Neuronal stem cell (in vitro differentiated cells): Measurements from ENCODE around the gene MACROD1.
A peak's percentile ranks its signal among the peaks of the same experiment; 100 is the strongest.

Source experiments
- DNase-seq: peaks from one replicate; pipeline ENCODE4 v3.0.0-alpha.2; 2013; ENCODE audit warnings: low spot score
- H2AFZ ChIP-seq: one replicate; pipeline ENCODE4 v1.6.1; 2013; ENCODE audit warnings: mild to moderate bottlenecking, low read length, inconsistent platforms
- H2AK5ac ChIP-seq: 2 replicates; pipeline ENCODE4 v1.6.1; 2013; ENCODE audit warnings: low read depth, mild to moderate bottlenecking, inconsistent platforms, low read length, moderate library complexity, mixed read lengths
- H2BK120ac ChIP-seq: 2 replicates; pipeline ENCODE4 v1.6.1; 2013; ENCODE audit warnings: low read depth, mild to moderate bottlenecking, inconsistent platforms, low read length, moderate library complexity, mixed read lengths
- H2BK12ac ChIP-seq: one replicate; pipeline ENCODE4 v1.6.1; 2013; ENCODE audit warnings: low read length, inconsistent platforms
- H2BK15ac ChIP-seq: 2 replicates; pipeline ENCODE4 v1.6.1; 2013; ENCODE audit warnings: mild to moderate bottlenecking, low read length, inconsistent platforms, mixed read lengths
- H2BK5ac ChIP-seq: one replicate; pipeline ENCODE4 v1.6.1; 2013; ENCODE audit warnings: inconsistent platforms, mild to moderate bottlenecking, low read length, moderate library complexity
- H3K14ac ChIP-seq: one replicate; pipeline ENCODE4 v1.6.1; 2013; ENCODE audit warnings: low read length, inconsistent platforms
- H3K18ac ChIP-seq: 2 replicates; pipeline ENCODE4 v1.6.1; 2013; ENCODE audit warnings: low read length, inconsistent platforms
- H3K23ac ChIP-seq: 2 replicates; pipeline ENCODE4 v1.6.1; 2013; ENCODE audit warnings: low read depth, mild to moderate bottlenecking, mixed read lengths, low read length, inconsistent platforms; ENCODE audit not compliant: poor library complexity
- H3K27ac ChIP-seq: replicated peaks from 3 replicates; pipeline ENCODE4 v1.5.1; 2013; ENCODE audit warnings: low read length, inconsistent platforms
- H3K27me3 ChIP-seq, 3 experiments: 2 replicates each; pipeline ENCODE4 v1.6.1; 2013; ENCODE audit warnings: low read length in 3 of 3, mild to moderate bottlenecking in 2 of 3, inconsistent platforms in 1 of 3, low read depth in 1 of 3, mixed read lengths in 1 of 3, moderate library complexity in 1 of 3; ENCODE audit not compliant: control insufficient read depth in 3 of 3, insufficient read depth in 3 of 3
- H3K36me3 ChIP-seq, 2 donors: replicated peaks in 1 of 2; 2 replicates each; pipeline ENCODE4 v1.6.1; 2013; ENCODE audit warnings: low read length in 2 of 2; ENCODE audit not compliant: control insufficient read depth in 2 of 2, insufficient read depth in 2 of 2
- H3K4ac ChIP-seq: 2 replicates; pipeline ENCODE4 v1.6.1; 2013; ENCODE audit warnings: inconsistent platforms, mild to moderate bottlenecking, low read length, moderate library complexity
- H3K4me1 ChIP-seq, 2 donors: 1 replicate in 1 of 2; 2 replicates in 1 of 2; pipeline ENCODE4 v1.6.1; 2013; ENCODE audit warnings: low read length in 2 of 2, low read depth in 1 of 2; ENCODE audit not compliant: control insufficient read depth in 2 of 2, insufficient read depth in 1 of 2
- H3K4me2 ChIP-seq: one replicate; pipeline ENCODE4 v1.6.1; 2013; ENCODE audit warnings: mild to moderate bottlenecking, low read length, inconsistent platforms; ENCODE audit not compliant: insufficient read depth, poor library complexity, severe bottlenecking
- H3K4me3 ChIP-seq, 2 donors: 2 replicates each; pipeline ENCODE4 v1.5.1; 2013; ENCODE audit warnings: low read length in 2 of 2, mild to moderate bottlenecking in 2 of 2, inconsistent platforms in 1 of 2, moderate library complexity in 1 of 2
- H3K79me1 ChIP-seq: one replicate; pipeline ENCODE4 v1.6.1; 2013; ENCODE audit warnings: low read depth, mild to moderate bottlenecking, inconsistent platforms, low read length, moderate library complexity
- H3K9ac ChIP-seq: one replicate; pipeline ENCODE4 v1.6.1; 2013; ENCODE audit warnings: mild to moderate bottlenecking, low read depth, low read length, inconsistent platforms; ENCODE audit not compliant: poor library complexity
- H3K9me3 ChIP-seq, 2 donors: replicated peaks in 1 of 2; 2 replicates each; pipeline versions ENCODE3 to v1.6.1; 2013; ENCODE audit warnings: low read length in 2 of 2, mild to moderate bottlenecking in 2 of 2, inconsistent platforms in 1 of 2, low read depth in 1 of 2, mixed read lengths in 1 of 2, moderate library complexity in 1 of 2; ENCODE audit not compliant: control insufficient read depth in 2 of 2, insufficient read depth in 1 of 2
- H4K8ac ChIP-seq: one replicate; pipeline ENCODE4 v1.6.1; 2013; ENCODE audit warnings: low read depth, mild to moderate bottlenecking, inconsistent platforms, low read length, moderate library complexity
- H4K91ac ChIP-seq: one replicate; pipeline ENCODE4 v1.6.1; 2013; ENCODE audit warnings: low read length, low read depth, mild to moderate bottlenecking, inconsistent platforms; ENCODE audit not compliant: poor library complexity
- WGBS, 2 donors: extraction: QIAGEN DNeasy Blood & Tissue Kit; methylation state at CpG; one replicate each; pipeline ENCODE4 v1.1.7; 2013; ENCODE audit warnings: missing lambda C conversion rate in 2 of 2, mixed read lengths in 1 of 2; ENCODE audit not compliant: insufficient read length in 2 of 2, insufficient replicate concordance in 1 of 2; ENCODE audit errors: extremely low coverage in 2 of 2; 5-methylcytosine and 5-hydroxymethylcytosine counted together

Gene MACROD1

DNA sequence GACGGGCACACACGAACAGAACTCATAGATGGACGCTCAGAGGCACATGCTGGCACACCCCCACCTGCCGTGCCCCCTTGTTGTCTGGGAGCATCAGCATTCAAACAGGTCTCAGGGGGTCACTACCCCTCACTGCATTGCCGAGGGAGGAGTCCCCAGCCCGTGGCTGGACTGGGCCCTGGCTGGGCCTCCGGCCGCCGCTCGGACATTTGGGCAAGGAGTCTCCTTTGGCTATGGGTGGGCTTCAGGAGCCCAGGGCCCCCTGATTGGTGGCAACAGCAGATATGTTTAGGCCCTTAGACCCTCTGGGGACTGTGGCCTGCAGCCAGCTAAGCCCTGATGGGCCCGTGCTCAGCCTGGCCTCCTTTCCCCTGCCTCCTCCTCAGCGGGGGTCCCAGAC, 88.3 kb downstream of the MACROD1 start:
- H2BK15ac ChIP-seq = peak overlapping the region; percentile 32
- peak overlapping the region; percentile 93 for H3K23ac ChIP-seq
- H3K9me3 ChIP-seq = no peaks in the 10 kb centered on the region
- peak overlapping the region; percentile 53 for H3K18ac ChIP-seq
- H3K4me3 ChIP-seq = no peak overlapping the region
- H3K27me3 ChIP-seq = peaks cover 0 to 2% (median 0%) of the 10 kb centered on the region in 3 experiments
- H3K9ac ChIP-seq = peak overlapping the region; percentile 46
- H3K79me1 ChIP-seq = no peaks in the 10 kb centered on the region
- peaks cover 8 to 15% of the 10 kb centered on the region in 2 donors for H3K4me1 ChIP-seq
- no peak overlapping the region for H3K14ac ChIP-seq
- H2AK5ac ChIP-seq = peak overlapping the region; percentile 63
- no peak overlapping the region for H2AFZ ChIP-seq
- peak overlapping the region; percentile 41 for H2BK120ac ChIP-seq
- no peak overlapping the region for H4K8ac ChIP-seq
- no peaks in the 10 kb centered on the region for H3K36me3 ChIP-seq
- no peak for DNase-seq
- H2BK12ac ChIP-seq = no peak overlapping the region
- H3K4me2 ChIP-seq = no peak overlapping the region
- H4K91ac ChIP-seq = peak overlapping the region; percentile 59
- no peak overlapping the region for H2BK5ac ChIP-seq
- no CpG with 5 or more reads among the region's 12 CpGs for WGBS, 2 donors
- no peak overlapping the region for H3K27ac ChIP-seq
- no peak overlapping the region for H3K4ac ChIP-seq

DNA sequence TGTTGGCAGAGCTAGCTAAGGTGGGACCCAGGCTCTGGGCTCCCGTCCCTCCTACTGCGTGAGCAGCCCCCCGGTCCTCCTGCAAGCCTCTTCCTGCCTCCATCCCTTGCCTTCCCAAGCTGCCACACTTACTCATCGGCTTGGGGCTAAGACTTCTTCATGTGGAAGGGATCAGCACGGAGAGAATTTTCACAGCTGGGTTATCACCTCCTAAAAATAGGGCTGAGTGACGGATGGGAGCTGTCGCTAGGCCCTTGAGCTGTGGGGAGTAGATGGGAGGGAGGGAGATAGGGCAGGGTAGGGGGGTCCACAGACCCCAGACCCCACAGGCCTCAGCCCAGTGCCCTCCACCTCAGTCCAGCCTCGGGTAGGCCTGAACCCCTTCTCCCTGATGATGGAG, 89.2 kb downstream of the MACROD1 start:
- H2BK12ac ChIP-seq = peak overlapping the region; percentile 50
- no CpG with 5 or more reads among the region's 8 CpGs for WGBS, 2 donors
- H3K79me1 ChIP-seq = no peaks in the 10 kb centered on the region

DNA sequence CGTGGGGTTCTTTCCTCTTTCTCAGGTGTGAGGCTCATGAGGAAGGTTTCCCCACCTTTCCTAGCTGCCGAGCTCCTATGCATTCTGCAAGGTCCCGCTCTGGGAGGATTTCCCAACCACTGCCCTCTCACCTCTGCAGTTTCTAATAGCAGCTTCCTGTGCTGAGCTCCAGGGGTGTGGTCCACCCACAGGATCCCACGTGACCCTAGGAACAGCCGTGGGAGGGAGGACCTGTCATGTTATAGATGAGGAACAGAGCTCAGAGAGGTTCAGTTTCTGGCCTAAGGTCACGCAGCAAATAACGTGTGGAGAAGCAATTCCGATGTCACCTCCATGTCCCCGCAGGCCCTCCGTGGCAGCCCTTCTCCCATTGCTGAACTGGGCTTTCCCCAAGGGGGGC, 91.7 kb downstream of the MACROD1 start:
- H2BK120ac ChIP-seq = peak overlapping the region; percentile 84
- peak overlapping the region; percentile 72 for H3K18ac ChIP-seq
- no peak overlapping the region for H3K23ac ChIP-seq
- no peaks in the 10 kb centered on the region for H3K9me3 ChIP-seq
- no peak overlapping the region for H4K8ac ChIP-seq
- H3K4ac ChIP-seq = no peak overlapping the region
- H4K91ac ChIP-seq = no peak overlapping the region
- peak overlapping the region; percentile 80 for H2BK15ac ChIP-seq
- no peak overlapping the region for H2BK12ac ChIP-seq
- no peak overlapping the region for H3K27ac ChIP-seq
- no peak overlapping the region for H2AFZ ChIP-seq
- peak overlapping the region; percentile 12 for H3K9ac ChIP-seq
- no peak overlapping the region for H2AK5ac ChIP-seq
- no peak overlapping the region for H3K4me2 ChIP-seq
- H3K4me3 ChIP-seq = no peak overlapping the region
- DNase-seq = no peak
- no CpG with 5 or more reads among the region's 10 CpGs for WGBS, 2 donors
- no peaks in the 10 kb centered on the region for H3K27me3 ChIP-seq
- H3K14ac ChIP-seq = no peak overlapping the region
- H3K36me3 ChIP-seq = no peaks in the 10 kb centered on the region
- no peaks in the 10 kb centered on the region for H3K79me1 ChIP-seq
- peak overlapping the region; percentile 62 for H2BK5ac ChIP-seq
- peaks cover 25 to 33% of the 10 kb centered on the region in 2 donors for H3K4me1 ChIP-seq

More for the DNA sequence above, 89.2 kb downstream of the MACROD1 start:
- Histone ChIP-seq H4K91ac (no peak overlapping the region), H3K9me3 (no peaks in the 10 kb centered on the region), H3K4ac (no peak overlapping the region), H3K4me3 (no peak overlapping the region), H2BK5ac (no peak overlapping the region), H3K18ac (no peak overlapping the region), H2BK120ac (no peak overlapping the region), H2BK15ac (peak overlapping the region; percentile 32), H3K36me3 (no peaks in the 10 kb centered on the region), H2AFZ (no peak overlapping the region), H3K4me1 (peaks cover 9 to 15% of the 10 kb centered on the region in 2 donors), H3K23ac (no peak overlapping the region), H4K8ac (no peak overlapping the region), H3K9ac (no peak overlapping the region), H3K14ac (no peak overlapping the region), H3K27ac (no peak overlapping the region), H2AK5ac (peak overlapping the region; percentile 63), H3K27me3 (peaks cover 0 to 2% (median 0%) of the 10 kb centered on the region in 3 experiments), H3K4me2 (no peak overlapping the region)
- no peak for DNase-seq

DNA sequence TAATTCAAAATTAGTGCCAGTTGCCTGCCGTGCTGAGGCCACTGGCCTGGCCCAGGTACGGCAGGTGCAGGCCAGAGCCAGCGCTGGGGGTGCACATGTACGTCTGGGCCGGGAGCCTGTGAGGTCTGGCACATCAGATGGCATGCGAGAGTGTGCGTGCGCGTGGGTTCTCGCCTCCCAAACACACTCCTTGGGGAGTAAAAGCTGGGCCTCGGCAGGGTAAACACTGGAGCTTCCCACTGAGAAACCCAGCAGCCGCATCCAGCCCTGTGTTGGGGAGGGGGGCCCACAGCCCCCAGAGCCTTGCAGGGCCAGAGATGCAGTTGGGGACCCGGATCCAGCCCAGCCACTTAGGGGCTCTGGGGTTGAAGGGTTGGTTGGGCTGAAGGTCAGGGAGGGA, 92.4 kb downstream of the MACROD1 start:
- H3K4ac ChIP-seq = no peak overlapping the region
- no peak overlapping the region for H3K9ac ChIP-seq
- peak overlapping the region; percentile 78 for H2BK120ac ChIP-seq
- H2AK5ac ChIP-seq = peak overlapping the region; percentile 95
- peak overlapping the region; percentile 20 for H2BK5ac ChIP-seq
- no peak overlapping the region for H4K91ac ChIP-seq
- H3K4me3 ChIP-seq = no peak overlapping the region
- H3K27ac ChIP-seq = no peak overlapping the region
- H3K23ac ChIP-seq = no peak overlapping the region
- peak overlapping the region; percentile 80 for H2BK15ac ChIP-seq
- H3K79me1 ChIP-seq = no peaks in the 10 kb centered on the region
- H3K18ac ChIP-seq = peak overlapping the region; percentile 89
- DNase-seq = no peak
- H3K36me3 ChIP-seq = no peaks in the 10 kb centered on the region
- whole genome bisulfite sequencing, 2 donors = no CpG with 5 or more reads among the region's 13 CpGs
- H2AFZ ChIP-seq = no peak overlapping the region
- H3K9me3 ChIP-seq = no peaks in the 10 kb centered on the region
- H3K4me2 ChIP-seq = no peak overlapping the region
- no peak overlapping the region for H4K8ac ChIP-seq
- H3K14ac ChIP-seq = no peak overlapping the region
- no peaks in the 10 kb centered on the region for H3K27me3 ChIP-seq
- H3K4me1 ChIP-seq = peaks cover 25 to 33% of the 10 kb centered on the region in 2 donors
- H2BK12ac ChIP-seq = no peak overlapping the region
